ENCODE measurements around the gene EXOC4.

The EXOC4 gene

GRCh38 chr7:133784486-133785001 is 531.7 kb downstream of the EXOC4 start:
- no peaks in the 10 kb centered on the region for H3K36me3 ChIP-seq (ENCODE audit: insufficient read depth, low read length)
- H3K9me3 ChIP-seq (ENCODE audit: low read length), result no peaks in the 10 kb centered on the region
- H2AFZ ChIP-seq (ENCODE audit: low read depth, low read length), result no peak overlapping the region
- H3K27me3 ChIP-seq (ENCODE audit: insufficient read depth, low read length), result no peaks in the 10 kb centered on the region
- H3K4me1 ChIP-seq (ENCODE audit: insufficient read depth, low read length), result peaks cover 14% of the 10 kb centered on the region
- no peak overlapping the region for H3K4me3 ChIP-seq (ENCODE audit: low read length)

DNA sequence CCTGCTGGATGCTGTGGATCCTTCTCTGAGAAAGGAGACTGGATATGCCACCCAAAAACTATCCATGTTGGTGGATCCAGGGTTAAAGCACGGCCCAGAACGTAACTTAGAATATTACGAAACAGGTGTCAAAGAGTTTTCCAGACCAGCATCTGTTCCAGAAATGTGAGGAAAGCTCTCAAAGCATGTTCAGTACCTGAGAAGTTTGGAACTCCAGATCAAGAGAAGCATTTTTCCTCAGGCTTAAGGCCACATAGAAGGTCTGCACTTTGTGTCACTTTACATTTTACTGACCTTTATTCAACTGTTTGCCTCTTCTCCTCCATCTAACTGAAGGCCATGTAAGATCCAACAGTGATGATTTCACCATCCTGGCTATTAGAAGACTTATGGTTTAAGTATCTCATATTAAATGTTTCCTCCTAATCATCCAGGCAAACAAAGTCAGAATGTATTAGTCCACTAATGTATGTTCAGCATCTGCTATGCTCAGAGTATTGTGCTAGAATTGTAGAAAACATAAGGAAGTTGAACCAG is 533.6 kb downstream of the EXOC4 start:
- Histone ChIP-seq H2AFZ (ENCODE audit: low read depth, low read length) (no peak overlapping the region), H3K4me1 (ENCODE audit: insufficient read depth, low read length) (peaks cover 9% of the 10 kb centered on the region), H3K4me3 (ENCODE audit: low read length) (no peak overlapping the region), H3K27me3 (ENCODE audit: insufficient read depth, low read length) (no peaks in the 10 kb centered on the region), H3K36me3 (ENCODE audit: insufficient read depth, low read length) (no peaks in the 10 kb centered on the region), H3K9me3 (ENCODE audit: low read length) (no peaks in the 10 kb centered on the region)

DNA sequence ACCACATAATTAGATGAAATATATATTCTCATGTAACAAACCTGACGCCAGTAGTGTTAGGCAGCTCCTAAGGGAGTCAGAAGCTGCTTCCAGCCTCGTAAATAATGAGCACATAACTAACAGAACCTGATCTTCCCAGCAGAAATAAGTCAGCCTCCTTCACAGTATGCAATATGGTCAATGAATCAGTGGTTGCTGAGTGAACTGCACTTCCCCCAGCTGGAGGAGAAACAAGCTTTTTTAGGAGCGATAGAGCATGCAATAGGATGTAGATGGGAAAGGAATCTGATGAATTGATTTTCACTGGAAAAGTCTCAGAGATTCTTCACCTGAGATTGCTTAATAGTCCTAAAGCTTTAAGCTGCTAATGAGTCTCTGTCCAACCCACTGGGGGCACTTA is 537.1 kb downstream of the EXOC4 start:
- H3K36me3 ChIP-seq (ENCODE audit: insufficient read depth, low read length), result no peaks in the 10 kb centered on the region
- no peaks in the 10 kb centered on the region for H3K27me3 ChIP-seq (ENCODE audit: insufficient read depth, low read length)
- H3K4me1 ChIP-seq (ENCODE audit: insufficient read depth, low read length), result no peaks in the 10 kb centered on the region
- H2AFZ ChIP-seq (ENCODE audit: low read depth, low read length), result no peak overlapping the region
- no peaks in the 10 kb centered on the region for H3K9me3 ChIP-seq (ENCODE audit: low read length)
- no peak overlapping the region for H3K4me3 ChIP-seq (ENCODE audit: low read length)

- Histone ChIP-seq H3K27me3 (ENCODE audit: insufficient read depth, low read length) (no peaks in the 10 kb centered on the region), H3K4me1 (ENCODE audit: insufficient read depth, low read length) (no peaks in the 10 kb centered on the region), H2AFZ (ENCODE audit: low read depth, low read length) (no peak overlapping the region)
Measured at GRCh38 chr7:133790911-133791310, 538.0 kb downstream of the EXOC4 start.

GRCh38 chr7:133794479-133794878 is 541.6 kb downstream of the EXOC4 start:
- Histone ChIP-seq H3K9me3 (ENCODE audit: low read length) (no peaks in the 10 kb centered on the region), H3K4me3 (ENCODE audit: low read length) (no peak overlapping the region), H3K36me3 (ENCODE audit: insufficient read depth, low read length) (no peaks in the 10 kb centered on the region), H3K27me3 (ENCODE audit: insufficient read depth, low read length) (no peaks in the 10 kb centered on the region), H3K4me1 (ENCODE audit: insufficient read depth, low read length) (no peaks in the 10 kb centered on the region), H2AFZ (ENCODE audit: low read depth, low read length) (no peak overlapping the region)

More at GRCh38 chr7:133790911-133791310, 538.0 kb downstream of the EXOC4 start:
- no peak overlapping the region for H3K4me3 ChIP-seq (ENCODE audit: low read length)
- H3K36me3 ChIP-seq (ENCODE audit: insufficient read depth, low read length), result no peaks in the 10 kb centered on the region
- H3K9me3 ChIP-seq (ENCODE audit: low read length), result no peaks in the 10 kb centered on the region

- no peaks in the 10 kb centered on the region for H3K36me3 ChIP-seq (ENCODE audit: insufficient read depth, low read length)
- no peaks in the 10 kb centered on the region for H3K9me3 ChIP-seq (ENCODE audit: low read length)
- no peak overlapping the region for H3K4me3 ChIP-seq (ENCODE audit: low read length)
- no peaks in the 10 kb centered on the region for H3K4me1 ChIP-seq (ENCODE audit: insufficient read depth, low read length)
- no peak overlapping the region for H2AFZ ChIP-seq (ENCODE audit: low read depth, low read length)
- H3K27me3 ChIP-seq (ENCODE audit: insufficient read depth, low read length), result no peaks in the 10 kb centered on the region
Measured at GRCh38 chr7:133795068-133795665, 542.3 kb downstream of the EXOC4 start.

DNA sequence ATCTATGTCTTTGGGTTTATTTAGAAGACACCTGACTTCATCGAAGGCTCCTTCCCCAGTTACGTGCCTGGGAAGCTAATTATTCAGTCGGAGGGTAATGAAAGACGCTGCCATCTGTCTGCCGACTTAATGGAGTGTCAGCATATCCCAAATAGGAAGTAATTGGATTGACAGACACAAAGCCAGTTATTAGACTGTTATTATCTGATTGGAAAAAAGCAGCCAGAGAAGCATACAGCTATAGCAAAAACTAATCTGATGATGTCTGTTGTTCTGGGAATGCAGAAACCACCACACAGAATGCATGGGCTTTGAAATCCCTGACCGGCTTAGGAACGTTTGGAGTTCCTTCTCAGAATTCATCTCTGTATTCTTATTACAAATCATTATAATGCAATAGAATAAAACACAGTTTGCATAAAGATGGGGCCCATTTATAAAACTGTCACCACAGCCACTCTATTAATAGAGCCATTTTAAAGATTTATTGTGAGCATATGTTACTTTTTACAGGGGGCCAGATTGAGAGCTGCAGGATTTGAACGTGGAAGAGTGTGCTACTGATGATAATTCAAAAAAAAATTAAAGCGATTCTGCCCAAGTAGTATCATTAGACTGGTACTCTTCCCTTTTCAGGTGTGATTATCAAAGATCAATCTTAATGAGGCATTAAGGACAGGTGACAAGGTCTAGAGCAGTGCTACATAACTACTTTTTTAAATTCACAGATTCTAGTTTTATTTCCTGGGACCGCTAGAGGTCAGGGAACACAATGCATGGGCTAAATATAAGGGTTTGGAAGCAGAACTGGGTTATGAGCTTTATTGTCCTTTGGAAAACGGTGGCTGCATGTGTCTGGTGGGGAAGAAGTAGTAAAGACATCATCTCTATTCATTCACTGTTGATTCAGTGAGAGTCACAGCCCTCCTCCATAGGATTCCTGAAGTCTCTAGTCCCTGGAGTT is 544.2 kb downstream of the EXOC4 start:
- Histone ChIP-seq H3K4me3 (ENCODE audit: low read length) (no peak overlapping the region), H2AFZ (ENCODE audit: low read depth, low read length) (no peak overlapping the region), H3K4me1 (ENCODE audit: insufficient read depth, low read length) (no peaks in the 10 kb centered on the region), H3K36me3 (ENCODE audit: insufficient read depth, low read length) (no peaks in the 10 kb centered on the region), H3K27me3 (ENCODE audit: insufficient read depth, low read length) (no peaks in the 10 kb centered on the region), H3K9me3 (ENCODE audit: low read length) (no peaks in the 10 kb centered on the region)

GRCh38 chr7:133797818-133798520 is 545.1 kb downstream of the EXOC4 start:
- no peak overlapping the region for H2AFZ ChIP-seq (ENCODE audit: low read depth, low read length)
- H3K9me3 ChIP-seq (ENCODE audit: low read length), result no peaks in the 10 kb centered on the region
- H3K4me1 ChIP-seq (ENCODE audit: insufficient read depth, low read length), result no peaks in the 10 kb centered on the region
- no peaks in the 10 kb centered on the region for H3K36me3 ChIP-seq (ENCODE audit: insufficient read depth, low read length)
- no peaks in the 10 kb centered on the region for H3K27me3 ChIP-seq (ENCODE audit: insufficient read depth, low read length)
- no peak overlapping the region for H3K4me3 ChIP-seq (ENCODE audit: low read length)

DNA sequence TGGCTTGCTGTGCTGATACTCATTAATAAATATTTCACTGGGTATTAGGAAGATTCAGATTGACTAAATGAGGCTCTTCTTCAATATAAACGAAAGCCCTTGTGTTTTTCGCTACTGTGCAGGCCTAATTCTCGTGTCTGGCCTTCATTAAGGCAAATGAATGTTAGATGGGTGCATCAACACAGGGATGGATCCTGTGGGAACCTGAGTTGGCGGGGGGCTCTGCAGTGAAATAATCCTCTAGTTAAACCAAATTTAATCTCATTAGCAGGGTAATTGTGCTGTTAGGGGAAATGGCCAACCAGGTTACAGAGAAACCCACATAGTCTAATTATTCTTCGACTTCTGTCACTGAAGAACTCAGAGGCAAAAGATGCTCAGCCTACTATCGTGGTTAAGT is 548.5 kb downstream of the EXOC4 start:
- Histone ChIP-seq H3K4me3 (ENCODE audit: low read length) (no peak overlapping the region), H3K27me3 (ENCODE audit: insufficient read depth, low read length) (no peaks in the 10 kb centered on the region), H2AFZ (ENCODE audit: low read depth, low read length) (no peak overlapping the region), H3K36me3 (ENCODE audit: insufficient read depth, low read length) (no peaks in the 10 kb centered on the region), H3K9me3 (ENCODE audit: low read length) (no peaks in the 10 kb centered on the region), H3K4me1 (ENCODE audit: insufficient read depth, low read length) (no peaks in the 10 kb centered on the region)

DNA sequence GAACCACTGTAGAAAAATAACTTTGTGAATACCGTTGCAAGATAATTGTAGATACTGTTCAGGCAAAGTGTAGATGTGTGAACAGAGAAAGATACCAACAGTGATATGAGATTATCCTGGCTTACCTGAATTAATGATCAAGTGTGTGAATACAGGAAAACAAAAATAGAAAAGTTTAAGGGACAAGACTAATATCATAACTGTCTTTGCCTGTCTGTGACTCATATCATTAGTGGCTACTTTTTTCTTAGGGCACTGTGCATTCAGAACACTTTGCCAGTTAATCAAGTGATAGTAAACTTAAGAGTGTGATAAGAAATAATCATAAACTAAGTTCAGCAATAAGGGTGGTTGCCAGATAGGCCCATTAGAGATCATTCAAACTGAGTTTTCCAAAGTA is 551.2 kb downstream of the EXOC4 start:
- Histone ChIP-seq H3K4me3 (ENCODE audit: low read length) (no peak overlapping the region), H2AFZ (ENCODE audit: low read depth, low read length) (no peak overlapping the region), H3K27me3 (ENCODE audit: insufficient read depth, low read length) (no peaks in the 10 kb centered on the region), H3K36me3 (ENCODE audit: insufficient read depth, low read length) (no peaks in the 10 kb centered on the region), H3K9me3 (ENCODE audit: low read length) (no peaks in the 10 kb centered on the region), H3K4me1 (ENCODE audit: insufficient read depth, low read length) (no peaks in the 10 kb centered on the region)

- Histone ChIP-seq H3K4me3 (ENCODE audit: low read length) (no peak overlapping the region), H3K4me1 (ENCODE audit: insufficient read depth, low read length) (no peaks in the 10 kb centered on the region), H3K9me3 (ENCODE audit: low read length) (no peaks in the 10 kb centered on the region), H3K36me3 (ENCODE audit: insufficient read depth, low read length) (no peaks in the 10 kb centered on the region), H2AFZ (ENCODE audit: low read depth, low read length) (no peak overlapping the region), H3K27me3 (ENCODE audit: insufficient read depth, low read length) (no peaks in the 10 kb centered on the region)
Measured at GRCh38 chr7:133805426-133805825, 552.5 kb downstream of the EXOC4 start.

DNA sequence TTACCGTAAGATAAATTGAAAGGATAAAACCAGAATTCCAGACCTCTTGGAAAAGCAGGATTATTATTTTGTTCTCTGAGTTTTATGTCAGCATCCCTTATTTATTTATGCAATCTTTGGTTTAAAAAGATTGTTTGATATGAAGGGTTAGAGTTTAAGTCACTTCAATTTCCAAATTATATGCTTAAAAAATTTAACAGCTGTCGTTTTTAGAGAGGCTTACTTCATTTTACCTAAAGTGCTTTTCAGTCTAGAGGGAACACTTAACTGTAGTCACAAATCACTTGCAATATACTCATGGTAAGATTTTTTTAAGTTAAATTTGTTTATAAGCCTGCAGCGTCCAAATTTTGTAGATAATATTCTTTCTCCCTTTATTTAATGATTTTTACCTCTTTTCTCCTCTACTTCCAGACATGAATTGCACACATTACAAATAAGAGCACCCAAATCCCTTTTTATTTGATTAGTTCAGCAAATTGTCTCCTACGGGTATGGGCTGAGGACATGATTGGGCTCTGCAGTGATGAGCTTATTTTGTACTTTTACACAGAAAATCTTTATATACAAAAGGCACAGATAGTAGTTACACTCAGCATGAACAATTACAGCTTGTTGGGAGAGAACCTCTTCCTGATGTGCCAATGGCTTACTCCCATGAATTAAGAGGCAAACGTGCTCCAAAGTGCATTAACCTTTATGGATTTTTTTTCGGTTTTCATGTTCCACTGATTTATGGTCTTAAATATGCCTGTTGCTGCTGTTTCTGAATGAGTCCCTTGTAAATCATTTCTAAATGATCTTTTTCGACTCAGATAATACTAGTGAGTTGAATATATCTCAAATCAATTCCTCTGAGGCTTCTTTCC is 555.0 kb downstream of the EXOC4 start:
- H2AFZ ChIP-seq (ENCODE audit: low read depth, low read length), result no peak overlapping the region
- H3K9me3 ChIP-seq (ENCODE audit: low read length), result no peaks in the 10 kb centered on the region
- no peaks in the 10 kb centered on the region for H3K27me3 ChIP-seq (ENCODE audit: insufficient read depth, low read length)
- no peaks in the 10 kb centered on the region for H3K36me3 ChIP-seq (ENCODE audit: insufficient read depth, low read length)
- H3K4me1 ChIP-seq (ENCODE audit: insufficient read depth, low read length), result peaks cover 4% of the 10 kb centered on the region
- H3K4me3 ChIP-seq (ENCODE audit: low read length), result no peak overlapping the region
